Epithelial cell of proximal tubule (primary cell): ENCODE results near the gene NCAPG2. TPM values are rescaled to one million over a fixed set of nuclear protein-coding genes. Genes with fewer than 3 reads are reported as not detected.
"Not testable (repeated sequence)": the region's sequence is repeated elsewhere in the genome, so short reads cannot be mapped to it uniquely, and the experiment has no call there.

Experiments
- DNase-seq: peaks from one replicate; pipeline ENCODE4 v3.0.0-alpha.2; 2011; ENCODE audit warnings: low read depth
- H3K4me3 ChIP-seq: 2 replicates; pipeline ENCODE4 v1.5.1; 2011; ENCODE audit warnings: low read depth, mild to moderate bottlenecking, low read length
- CTCF ChIP-seq: conservative IDR thresholded peaks from 2 replicates; pipeline ENCODE4 v1.5.1; 2012; ENCODE audit warnings: low read depth, mild to moderate bottlenecking, low read length
- total RNA-seq: library from RNA; depleted of rRNA; stranded (reverse); fragments of >200 nt; gene quantifications from 2 replicates; pipeline ENCODE4 v1.2.3, GENCODE V29; 2015

NCAPG2 gene
- total RNA-seq, 1 donor from 2014 or later, result 30.1 TPM

GRCh38 chr7:158676171-158676840, 28.3 kb downstream of the NCAPG2 start:
- no peak for TF ChIP-seq CTCF
- no peak for DNase-seq
- no peak overlapping the region for H3K4me3 ChIP-seq

- no peak for DNase-seq
- no peak for TF ChIP-seq CTCF
- H3K4me3 ChIP-seq, result no peak overlapping the region
Observed at GRCh38 chr7:158672975-158673374, 31.6 kb downstream of the NCAPG2 start.

- not testable (repeated sequence) for DNase-seq, H3K4me3 ChIP-seq
Observed at GRCh38 chr7:158668086-158668485, 36.5 kb downstream of the NCAPG2 start.

- H3K4me3 ChIP-seq, DNase-seq: not testable (repeated sequence)
Observed at GRCh38 chr7:158666966-158667678, 37.5 kb downstream of the NCAPG2 start.

GRCh38 chr7:158666401-158666800, 38.2 kb downstream of the NCAPG2 start:
- no peak for TF ChIP-seq CTCF
- no peak for DNase-seq
- H3K4me3 ChIP-seq, result no peak overlapping the region

GRCh38 chr7:158664406-158664805, 40.2 kb downstream of the NCAPG2 start:
- DNase-seq, result no peak
- no peak for TF ChIP-seq CTCF
- no peak overlapping the region for H3K4me3 ChIP-seq

GRCh38 chr7:158663428-158663741, 41.2 kb downstream of the NCAPG2 start:
- no peak for TF ChIP-seq CTCF
- H3K4me3 ChIP-seq, result no peak overlapping the region
- DNase-seq, result no peak
